ENCODE data around the gene TRIM14.

DNA sequence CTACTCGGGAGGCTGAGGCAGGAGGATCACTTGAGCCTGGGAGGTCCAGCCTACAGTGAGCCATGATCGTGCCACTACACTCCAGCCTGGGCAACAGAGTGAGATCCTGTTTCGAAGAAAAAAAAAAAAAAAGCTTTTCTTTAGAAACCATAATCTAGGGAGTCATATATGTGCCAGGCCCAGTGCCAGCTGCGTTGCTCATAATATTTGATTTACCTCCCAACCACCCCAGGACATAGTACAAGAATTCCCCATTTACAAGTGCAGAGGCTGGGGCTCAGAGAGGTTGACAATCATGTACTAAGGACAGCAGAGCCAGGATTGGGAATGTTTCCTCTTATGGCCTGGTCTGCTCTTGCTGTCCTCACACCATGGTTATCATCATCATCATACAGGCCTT, 25.1 kb upstream of the TRIM14 start:
- TF ChIP-seq POLR2AphosphoS5 (IDR thresholded peaks at IDR 0.05; ENCODE audit: borderline replicate concordance, low read depth, low read length) (no peak), EZH2 (IDR thresholded peaks at IDR 0.05) (no peak)
